Ovary (tissue), 3 donors: ENCODE data around the gene DSCAML1.

Experiments
- POLR2A ChIP-seq: fragments of 450-650 bp; IDR thresholded peaks from one replicate; pipeline ENCODE4 v1.6.1; 2017; ENCODE audit warnings: antibody characterized with exemption, mild to moderate bottlenecking, moderate library complexity
- TF ChIP-seq, protein P1 (sequence below), 3 donors: fragments of 450-650 bp in 2 of 3; fragments of 200-600 bp in 1 of 3; IDR thresholded peaks; one replicate each; pipeline versions ENCODE4 v1.5.1 to v1.8.0; 2016 to 2022; ENCODE audit warnings: antibody characterized with exemption in 3 of 3, mild to moderate bottlenecking in 1 of 3
- donor health status: DM: no; HTN: no; CAD: no.

DNA sequence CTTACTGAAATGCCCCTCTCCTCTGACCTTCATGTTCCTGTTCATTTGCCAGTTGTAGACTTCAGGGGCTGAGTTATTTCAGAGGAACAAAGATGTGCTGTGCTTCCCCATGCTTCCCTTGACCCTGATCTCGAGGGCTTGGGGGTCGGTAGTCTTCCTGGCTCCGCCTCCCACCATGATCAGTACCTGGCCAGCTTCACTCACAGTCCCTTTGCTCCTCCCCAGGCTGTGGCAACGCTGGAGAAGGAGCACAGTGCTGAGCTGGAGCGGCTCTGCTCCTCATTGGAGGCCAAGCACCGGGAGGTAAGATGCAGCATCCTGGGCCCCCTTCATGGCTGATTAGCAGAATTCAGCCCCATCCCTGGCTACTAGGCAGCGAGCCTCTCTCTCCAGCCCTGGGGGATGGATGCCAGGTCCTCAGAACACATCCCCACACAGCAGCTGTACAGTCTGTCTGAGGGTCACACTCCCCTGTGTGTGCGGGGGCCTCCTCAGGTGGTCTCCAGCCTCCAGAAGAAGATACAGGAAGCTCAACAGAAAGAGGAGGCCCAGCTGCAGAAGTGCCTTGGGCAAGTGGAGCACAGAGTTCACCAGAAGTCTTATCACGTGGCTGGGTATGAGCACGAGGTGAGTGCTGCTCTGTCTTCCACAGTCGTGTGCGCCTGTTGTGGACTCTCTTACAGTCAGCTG lies 404.9 kb downstream of the DSCAML1 start:
- TF ChIP-seq, protein P1, sequence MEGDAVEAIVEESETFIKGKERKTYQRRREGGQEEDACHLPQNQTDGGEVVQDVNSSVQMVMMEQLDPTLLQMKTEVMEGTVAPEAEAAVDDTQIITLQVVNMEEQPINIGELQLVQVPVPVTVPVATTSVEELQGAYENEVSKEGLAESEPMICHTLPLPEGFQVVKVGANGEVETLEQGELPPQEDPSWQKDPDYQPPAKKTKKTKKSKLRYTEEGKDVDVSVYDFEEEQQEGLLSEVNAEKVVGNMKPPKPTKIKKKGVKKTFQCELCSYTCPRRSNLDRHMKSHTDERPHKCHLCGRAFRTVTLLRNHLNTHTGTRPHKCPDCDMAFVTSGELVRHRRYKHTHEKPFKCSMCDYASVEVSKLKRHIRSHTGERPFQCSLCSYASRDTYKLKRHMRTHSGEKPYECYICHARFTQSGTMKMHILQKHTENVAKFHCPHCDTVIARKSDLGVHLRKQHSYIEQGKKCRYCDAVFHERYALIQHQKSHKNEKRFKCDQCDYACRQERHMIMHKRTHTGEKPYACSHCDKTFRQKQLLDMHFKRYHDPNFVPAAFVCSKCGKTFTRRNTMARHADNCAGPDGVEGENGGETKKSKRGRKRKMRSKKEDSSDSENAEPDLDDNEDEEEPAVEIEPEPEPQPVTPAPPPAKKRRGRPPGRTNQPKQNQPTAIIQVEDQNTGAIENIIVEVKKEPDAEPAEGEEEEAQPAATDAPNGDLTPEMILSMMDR (IDR thresholded peaks at IDR 0.05) = no peak
- no peak for TF ChIP-seq POLR2A
